Trophoblast cell (in vitro differentiated cells and primary cell): ENCODE results near the gene CDX1.
A peak's percentile ranks its signal among the peaks of the same experiment; 100 is the strongest.

ENCODE experiments used
- DNase-seq, 2 donors: peaks; one replicate each; pipeline ENCODE4 v3.0.0-alpha.2; 2016
- H2AFZ ChIP-seq: 2 replicates; pipeline ENCODE4 v1.6.1; 2013; ENCODE audit warnings: low read length, moderate library complexity, mild to moderate bottlenecking; ENCODE audit not compliant: insufficient read depth, poor library complexity
- H2AK5ac ChIP-seq: 2 replicates; pipeline ENCODE4 v1.6.1; 2013; ENCODE audit warnings: mild to moderate bottlenecking, low read length
- H2BK120ac ChIP-seq: 2 replicates; pipeline ENCODE4 v1.6.1; 2013; ENCODE audit warnings: low read length, mild to moderate bottlenecking, moderate library complexity; ENCODE audit not compliant: insufficient read depth, poor library complexity
- H2BK12ac ChIP-seq: 2 replicates; pipeline ENCODE4 v1.6.1; 2013; ENCODE audit warnings: mild to moderate bottlenecking, low read length, moderate library complexity
- H2BK5ac ChIP-seq: 2 replicates; pipeline ENCODE4 v1.6.1; 2013; ENCODE audit warnings: low read length, low read depth, moderate library complexity, mild to moderate bottlenecking; ENCODE audit not compliant: poor library complexity
- H3K14ac ChIP-seq: 2 replicates; pipeline ENCODE4 v1.6.1; 2013; ENCODE audit warnings: mild to moderate bottlenecking, low read length
- H3K18ac ChIP-seq: 2 replicates; pipeline ENCODE4 v1.6.1; 2013; ENCODE audit warnings: mild to moderate bottlenecking, low read length
- H3K23ac ChIP-seq: 2 replicates; pipeline ENCODE4 v1.6.1; 2013; ENCODE audit warnings: low read length
- H3K27ac ChIP-seq: 2 replicates; pipeline ENCODE4 v1.5.1; 2013; ENCODE audit warnings: low read depth, mild to moderate bottlenecking, inconsistent platforms, low read length, moderate library complexity
- H3K27me3 ChIP-seq: 2 replicates; pipeline ENCODE4 v1.6.1; 2013; ENCODE audit warnings: inconsistent platforms, mild to moderate bottlenecking, low read length, moderate library complexity; ENCODE audit not compliant: insufficient read depth
- H3K36me3 ChIP-seq, 2 experiments: 1 replicate in 1 of 2; 2 replicates in 1 of 2; pipeline ENCODE4 v1.6.1; 2013; ENCODE audit warnings: low read length in 2 of 2, mild to moderate bottlenecking in 2 of 2, moderate library complexity in 1 of 2; ENCODE audit not compliant: insufficient read depth in 2 of 2, control insufficient read depth in 1 of 2
- H3K4ac ChIP-seq: 2 replicates; pipeline ENCODE4 v1.6.1; 2013; ENCODE audit warnings: low read depth, mild to moderate bottlenecking, low read length, moderate library complexity
- H3K4me1 ChIP-seq, 2 experiments: 1 replicate in 1 of 2; 2 replicates in 1 of 2; pipeline ENCODE4 v1.6.1; 2013; ENCODE audit warnings: low read length in 2 of 2, mild to moderate bottlenecking in 2 of 2, moderate library complexity in 1 of 2; ENCODE audit not compliant: insufficient read depth in 2 of 2, control insufficient read depth in 1 of 2
- H3K4me2 ChIP-seq: 2 replicates; pipeline ENCODE4 v1.6.1; 2013; ENCODE audit warnings: inconsistent platforms, mild to moderate bottlenecking, low read length, moderate library complexity
- H3K4me3 ChIP-seq: 2 replicates; pipeline ENCODE4 v1.5.1; 2013; ENCODE audit warnings: mild to moderate bottlenecking, low read depth, low read length, inconsistent platforms
- H3K79me1 ChIP-seq: one replicate; pipeline ENCODE4 v1.6.1; 2013; ENCODE audit warnings: low read length
- H3K79me2 ChIP-seq: 2 replicates; pipeline ENCODE4 v1.6.1; 2013; ENCODE audit warnings: low read length, mild to moderate bottlenecking; ENCODE audit not compliant: control insufficient read depth, insufficient read depth, poor library complexity
- H3K9ac ChIP-seq: 2 replicates; pipeline ENCODE4 v1.6.1; 2013; ENCODE audit warnings: mild to moderate bottlenecking, low read length
- H3K9me3 ChIP-seq: 2 replicates; pipeline ENCODE4 v1.6.1; 2013; ENCODE audit warnings: low read depth, mild to moderate bottlenecking, control low read depth, inconsistent platforms, low read length; ENCODE audit not compliant: insufficient read depth
- H4K12ac ChIP-seq: 2 replicates; pipeline ENCODE4 v1.6.1; 2013; ENCODE audit warnings: low read depth, mild to moderate bottlenecking, low read length, moderate library complexity
- H4K8ac ChIP-seq: 2 replicates; pipeline ENCODE4 v1.6.1; 2013; ENCODE audit warnings: low read depth, mild to moderate bottlenecking, low read length, moderate library complexity
- H4K91ac ChIP-seq: one replicate; pipeline ENCODE4 v1.6.1; 2013; ENCODE audit warnings: low read depth, mild to moderate bottlenecking, low read length, moderate library complexity
- WGBS: extraction: QIAGEN DNeasy Blood & Tissue Kit; methylation state at CpG from one replicate; pipeline ENCODE4 v1.1.7; 2013; ENCODE audit warnings: missing lambda C conversion rate; ENCODE audit not compliant: insufficient read length, insufficient coverage; ENCODE audit errors: extremely low coverage; 5-methylcytosine and 5-hydroxymethylcytosine counted together

Gene CDX1

GRCh38 chr5:150183436-150183835, 16.9 kb downstream of the CDX1 start:
- Histone ChIP-seq H3K79me2 (no peaks in the 10 kb centered on the region), H3K27me3 (peaks cover 5% of the 10 kb centered on the region), H3K27ac (no peak overlapping the region), H4K12ac (no peak overlapping the region), H2BK5ac (no peak overlapping the region), H2BK120ac (no peak overlapping the region), H3K4me3 (no peak overlapping the region), H4K8ac (no peak overlapping the region), H3K4me1 (no peaks in the 10 kb centered on the region), H3K4ac (no peak overlapping the region), H3K79me1 (no peaks in the 10 kb centered on the region), H3K18ac (no peak overlapping the region), H4K91ac (no peak overlapping the region), H2BK12ac (no peak overlapping the region), H3K36me3 (no peaks in the 10 kb centered on the region), H3K9ac (no peak overlapping the region), H3K4me2 (no peak overlapping the region), H2AFZ (no peak overlapping the region), H3K14ac (no peak overlapping the region), H3K9me3 (no peaks in the 10 kb centered on the region), H3K23ac (no peak overlapping the region), H2AK5ac (no peak overlapping the region)
- DNase-seq, result no peak
- no CpG with 5 or more reads among the region's 12 CpGs for WGBS

- WGBS, result no CpG with 5 or more reads among the region's 2 CpGs
- Histone ChIP-seq H3K4ac (no peak overlapping the region), H3K23ac (no peak overlapping the region), H2AK5ac (no peak overlapping the region), H2BK12ac (no peak overlapping the region), H3K14ac (no peak overlapping the region), H3K4me1 (no peaks in the 10 kb centered on the region), H3K9ac (no peak overlapping the region), H3K79me2 (no peaks in the 10 kb centered on the region), H2BK5ac (no peak overlapping the region), H2AFZ (no peak overlapping the region), H3K27ac (no peak overlapping the region), H3K27me3 (peaks cover 7% of the 10 kb centered on the region), H3K4me3 (no peak overlapping the region), H3K18ac (no peak overlapping the region), H2BK120ac (no peak overlapping the region), H4K8ac (no peak overlapping the region), H3K79me1 (no peaks in the 10 kb centered on the region), H3K9me3 (no peaks in the 10 kb centered on the region), H3K4me2 (no peak overlapping the region), H4K12ac (no peak overlapping the region), H4K91ac (no peak overlapping the region), H3K36me3 (no peaks in the 10 kb centered on the region)
- peak; percentile 62 to 68 for DNase-seq
Measured at GRCh38 chr5:150184006-150184405, 17.4 kb downstream of the CDX1 start.

- no peaks in the 10 kb centered on the region for H3K36me3 ChIP-seq
- no peaks in the 10 kb centered on the region for H3K79me1 ChIP-seq
- no peak overlapping the region for H3K23ac ChIP-seq
- no peak overlapping the region for H2BK5ac ChIP-seq
- H3K9me3 ChIP-seq, result no peaks in the 10 kb centered on the region
- no peak overlapping the region for H4K91ac ChIP-seq
- no peak overlapping the region for H3K4ac ChIP-seq
- no peak overlapping the region for H4K8ac ChIP-seq
- no peak overlapping the region for H3K4me2 ChIP-seq
- WGBS, result no CpG with 5 or more reads among the region's 12 CpGs
- H3K27ac ChIP-seq, result no peak overlapping the region
- H2AK5ac ChIP-seq, result no peak overlapping the region
- DNase-seq, result no peak
- H3K27me3 ChIP-seq, result peaks cover 19% of the 10 kb centered on the region
- no peak overlapping the region for H2BK120ac ChIP-seq
- no peak overlapping the region for H3K4me3 ChIP-seq
- peaks cover 1% of the 10 kb centered on the region for H3K79me2 ChIP-seq
- no peak overlapping the region for H3K18ac ChIP-seq
- H2BK12ac ChIP-seq, result no peak overlapping the region
- H4K12ac ChIP-seq, result no peak overlapping the region
- peaks cover 5 to 6% of the 10 kb centered on the region in 2 experiments for H3K4me1 ChIP-seq
- no peak overlapping the region for H3K9ac ChIP-seq
- H2AFZ ChIP-seq, result no peak overlapping the region
- no peak overlapping the region for H3K14ac ChIP-seq
Measured at GRCh38 chr5:150184990-150185912, 18.7 kb downstream of the CDX1 start.

- no peaks in the 10 kb centered on the region for H3K36me3 ChIP-seq
- H4K12ac ChIP-seq, result no peak overlapping the region
- no peak overlapping the region for H3K18ac ChIP-seq
- peaks cover 28% of the 10 kb centered on the region for H3K27me3 ChIP-seq
- no peaks in the 10 kb centered on the region for H3K9me3 ChIP-seq
- no peak overlapping the region for H3K23ac ChIP-seq
- no peak overlapping the region for H2AK5ac ChIP-seq
- H2BK120ac ChIP-seq, result no peak overlapping the region
- WGBS, result no CpG with 5 or more reads among the region's 8 CpGs
- no peak overlapping the region for H4K8ac ChIP-seq
- H3K79me1 ChIP-seq, result no peaks in the 10 kb centered on the region
- H3K9ac ChIP-seq, result no peak overlapping the region
- H3K4me1 ChIP-seq, result peaks cover 8 to 13% of the 10 kb centered on the region in 2 experiments
- no peak overlapping the region for H3K4me2 ChIP-seq
- DNase-seq, result no peak
- no peak overlapping the region for H2AFZ ChIP-seq
- H2BK12ac ChIP-seq, result no peak overlapping the region
- no peak overlapping the region for H3K27ac ChIP-seq
- H3K4me3 ChIP-seq, result no peak overlapping the region
- peaks cover 1% of the 10 kb centered on the region for H3K79me2 ChIP-seq
- H3K4ac ChIP-seq, result no peak overlapping the region
- no peak overlapping the region for H4K91ac ChIP-seq
- H2BK5ac ChIP-seq, result no peak overlapping the region
- H3K14ac ChIP-seq, result no peak overlapping the region
Measured at GRCh38 chr5:150186137-150186536, 19.6 kb downstream of the CDX1 start.
